ENCODE results near the gene HOXD8. TPM values are rescaled to one million over a fixed set of nuclear protein-coding genes. Genes with fewer than 3 reads are reported as not detected.

HOXD8 gene
- total RNA-seq, 4 donors from 2014 or later, result 2.4 to 8.9 (median 6.0) TPM

DNA sequence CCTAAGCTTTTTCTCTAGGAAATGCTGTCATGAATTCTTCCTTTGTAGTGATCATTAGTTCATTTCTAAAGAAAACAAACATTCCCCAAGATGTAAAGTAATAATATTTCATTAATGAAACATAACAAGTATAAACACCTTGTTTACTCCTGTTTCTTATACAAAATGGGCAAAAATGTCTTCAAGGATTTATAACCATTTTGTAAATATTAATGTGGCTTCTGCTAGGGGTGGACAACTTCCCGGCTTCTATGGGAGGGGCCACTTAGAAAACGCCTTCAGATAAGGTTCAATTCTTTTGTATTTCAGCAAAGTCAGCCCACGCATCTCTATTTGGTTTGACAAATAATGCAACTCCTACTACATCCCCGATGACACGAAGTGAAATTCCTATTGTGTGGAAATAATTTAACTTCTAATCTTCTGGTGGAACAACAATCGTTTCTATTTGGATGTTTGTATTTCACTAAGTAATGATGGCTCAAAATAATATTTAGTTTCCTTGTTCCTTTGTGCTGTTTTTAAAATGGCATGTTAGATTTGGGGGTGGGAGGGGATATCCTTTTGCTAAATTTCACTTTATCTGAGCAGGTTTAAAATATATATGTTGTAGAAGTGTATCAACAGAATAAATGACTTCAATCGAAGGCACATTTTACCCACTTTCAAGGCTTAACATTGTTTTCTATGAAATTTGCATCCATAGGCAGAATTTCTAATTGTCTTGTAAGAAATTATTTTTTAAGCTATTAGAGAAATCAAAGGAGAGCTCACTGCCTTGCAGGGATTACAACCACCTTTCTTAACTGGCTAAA, 44.3 kb downstream of the HOXD8 start:
- TF ChIP-seq CTCF (IDR thresholded peaks at IDR 0.05) (no peak), POLR2A (IDR thresholded peaks at IDR 0.05) (no peak)
- 44 to 47% methylated on average over 7 of the region's 7 CpGs for WGBS, 2 donors
- no peak overlapping the region for H3K4me3 ChIP-seq (ENCODE audit: low read depth, poor library complexity, severe bottlenecking)
- DNase-seq (ENCODE audit: low spot score in 2 of 2), result no peak
- intact Hi-C loops (cut with DNase I; ENCODE audit: low total_unique reads), result no loop called here

DNA sequence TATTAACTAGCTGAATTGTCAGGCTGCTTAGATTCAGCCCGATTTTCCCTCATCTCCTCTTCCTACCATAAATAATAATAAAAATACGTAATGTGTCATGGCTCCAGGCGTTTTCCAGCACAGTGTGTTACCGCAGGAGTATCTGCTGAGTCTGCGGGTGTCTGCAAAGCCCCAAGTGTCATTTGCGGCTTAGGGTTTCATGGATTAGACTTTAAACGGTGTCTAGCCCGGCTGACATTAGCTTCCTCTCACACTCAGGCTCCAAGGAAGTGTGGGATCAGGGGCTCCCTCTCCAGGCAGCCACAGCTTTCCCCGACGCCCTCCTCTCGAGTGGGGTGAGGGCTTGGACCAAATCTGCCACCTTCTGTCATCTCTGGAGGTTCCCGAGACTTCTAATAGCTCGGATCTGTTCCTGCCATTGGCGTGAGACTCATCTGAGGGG, 44.9 kb downstream of the HOXD8 start:
- no peak for DNase-seq (ENCODE audit: low spot score in 2 of 2)
- TF ChIP-seq CTCF (IDR thresholded peaks at IDR 0.05) (no peak), POLR2A (IDR thresholded peaks at IDR 0.05) (no peak)
- no peak overlapping the region for H3K4me3 ChIP-seq (ENCODE audit: low read depth, poor library complexity, severe bottlenecking)
- WGBS, 2 donors, result 29 to 32% methylated on average over 14 of the region's 14 CpGs
- intact Hi-C loops (cut with DNase I; ENCODE audit: low total_unique reads), result no loop called here

DNA sequence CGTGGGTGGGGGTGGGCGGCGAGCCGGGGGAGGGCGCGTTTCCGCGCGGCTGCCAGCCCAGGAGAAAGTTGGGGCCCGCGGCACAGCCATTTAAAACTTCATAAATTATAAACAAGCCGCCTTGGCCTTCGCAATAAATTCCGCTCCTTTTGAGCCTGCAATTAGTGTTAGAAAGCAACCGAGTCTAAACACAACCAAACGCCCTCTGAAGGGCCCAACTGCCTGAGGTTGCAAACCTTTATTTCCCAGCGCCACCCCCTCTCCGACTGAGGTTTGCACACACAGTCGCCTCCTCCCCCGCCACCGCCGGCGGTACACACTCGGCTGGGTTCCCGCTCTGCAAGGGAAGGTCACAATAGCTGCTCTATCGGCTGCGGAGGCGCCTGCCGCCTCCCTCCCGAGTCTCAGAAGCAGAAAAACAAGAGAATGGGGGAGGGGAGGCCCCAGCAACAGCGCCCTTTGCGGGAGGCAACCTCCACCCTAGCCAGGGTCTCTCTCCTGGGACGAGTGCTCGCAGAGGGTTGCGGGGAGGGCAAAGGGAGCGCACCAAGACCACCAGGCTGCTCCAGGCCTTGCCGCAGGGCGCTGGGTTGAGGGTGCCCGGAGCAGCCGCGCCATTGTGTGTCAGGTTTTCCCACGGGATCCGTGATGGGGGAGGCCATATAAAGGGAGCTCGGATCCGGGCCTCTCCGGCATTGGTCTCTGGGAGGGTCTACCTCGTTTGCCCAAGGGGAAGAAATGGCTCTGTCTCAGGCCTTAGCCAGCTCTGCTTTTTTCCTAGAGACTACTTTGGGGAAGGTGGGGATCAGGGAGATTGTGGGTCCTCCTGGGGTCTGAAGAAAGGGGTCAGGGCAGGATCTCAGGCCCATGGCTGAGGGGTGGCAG, 45.6 kb downstream of the HOXD8 start:
- WGBS, 2 donors, result 39 to 52% methylated on average over 43 to 46 of the region's 47 CpGs
- no peak overlapping the region for H3K4me3 ChIP-seq (ENCODE audit: low read depth, poor library complexity, severe bottlenecking)
- TF ChIP-seq POLR2A (IDR thresholded peaks at IDR 0.05), result no peak
- TF ChIP-seq CTCF (IDR thresholded peaks at IDR 0.05), result no peak
- intact Hi-C loops (cut with DNase I; ENCODE audit: low total_unique reads), result no loop called here
- peak in 1 of 2 donors; percentile 80 for DNase-seq (ENCODE audit: low spot score in 2 of 2)

- intact Hi-C loops (cut with DNase I; ENCODE audit: low total_unique reads), result no loop called here
- TF ChIP-seq POLR2A (IDR thresholded peaks at IDR 0.05) (no peak), CTCF (IDR thresholded peaks at IDR 0.05) (no peak)
- DNase-seq (ENCODE audit: low spot score in 2 of 2), result no peak
- WGBS, 2 donors, result 82 to 86% methylated on average over 7 of the region's 7 CpGs
- no peak overlapping the region for H3K4me3 ChIP-seq (ENCODE audit: low read depth, poor library complexity, severe bottlenecking)
These were observed 46.5 kb downstream of the HOXD8 start for GRCh38 chr2:176175709-176176607.

GRCh38 chr2:176177580-176178037, 48.1 kb downstream of the HOXD8 start:
- peak in 1 of 2 donors; percentile 56 for DNase-seq (ENCODE audit: low spot score in 2 of 2)
- intact Hi-C loops (cut with DNase I; ENCODE audit: low total_unique reads), result no loop called here
- no peak overlapping the region for H3K4me3 ChIP-seq (ENCODE audit: low read depth, poor library complexity, severe bottlenecking)
- WGBS, 2 donors, result 27 to 42% methylated on average over 9 to 12 of the region's 12 CpGs
- TF ChIP-seq CTCF (IDR thresholded peaks at IDR 0.05) (no peak), POLR2A (IDR thresholded peaks at IDR 0.05) (no peak)

All from lower leg skin (tissue), 4 donors.